GM23338 (cell line): ENCODE data around the gene SLC5A12. TPM values are rescaled to one million over a fixed set of nuclear protein-coding genes. Genes with fewer than 3 reads are reported as not detected.

ENCODE experiments used
- ATAC-seq: fragments of 200-7000 bp; cut with Tn5 transposase; 3 replicates; pipeline ENCODE4 v1.9.1; 2020
- DNase-seq: peaks from one replicate; pipeline ENCODE4 v3.0.0-alpha.2; 2015; ENCODE audit warnings: low spot score
- H2AFZ ChIP-seq: fragments of 200-600 bp; sonication (generic); 2 replicates; pipeline ENCODE4 v1.8.0; 2016; ENCODE audit warnings: antibody characterized with exemption, mild to moderate bottlenecking, moderate library complexity
- H3F3A ChIP-seq: fragments of 200-600 bp; sonication (generic); replicated peaks from 2 replicates; pipeline ENCODE4 v1.8.0; 2017; ENCODE audit warnings: antibody characterized with exemption, mixed run types, low read depth
- H3K27ac ChIP-seq: fragments of 200-600 bp; sonication (generic); 2 replicates; pipeline ENCODE4 v1.6.1; 2016; ENCODE audit warnings: low read depth
- H3K27me3 ChIP-seq: fragments of 200-600 bp; sonication (generic); 2 replicates; pipeline ENCODE4 v1.8.0; 2016; ENCODE audit warnings: mild to moderate bottlenecking, mixed run types, moderate library complexity; ENCODE audit not compliant: insufficient read depth
- H3K36me3 ChIP-seq: fragments of 200-600 bp; sonication (generic); 2 replicates; pipeline ENCODE4 v1.8.0; 2016; ENCODE audit warnings: mild to moderate bottlenecking; ENCODE audit not compliant: insufficient read depth
- H3K4me1 ChIP-seq: fragments of 200-600 bp; sonication (generic); 2 replicates; pipeline ENCODE4 v1.8.0; 2016; ENCODE audit warnings: mild to moderate bottlenecking, moderate library complexity; ENCODE audit not compliant: insufficient read depth
- H3K4me2 ChIP-seq: fragments of 200-600 bp; sonication (generic); 2 replicates; pipeline ENCODE4 v1.7.1; 2017; ENCODE audit warnings: mixed run types
- H3K4me3 ChIP-seq: fragments of 200-600 bp; sonication (generic); 2 replicates; pipeline ENCODE4 v1.6.1; 2016; ENCODE audit warnings: mixed run types
- H3K79me2 ChIP-seq: fragments of 200-600 bp; sonication (generic); replicated peaks from 2 replicates; pipeline ENCODE4 v1.8.0; 2017; ENCODE audit warnings: mild to moderate bottlenecking; ENCODE audit not compliant: insufficient read depth
- H3K9me2 ChIP-seq: fragments of 200-600 bp; sonication (generic); 2 replicates; pipeline ENCODE4 v1.8.0; 2017; ENCODE audit not compliant: insufficient read depth
- H4K20me1 ChIP-seq: fragments of 200-600 bp; sonication (generic); replicated peaks from 2 replicates; pipeline ENCODE4 v1.8.0; 2017; ENCODE audit warnings: mild to moderate bottlenecking; ENCODE audit not compliant: insufficient read depth
- H3K27ac Mint-ChIP-seq: 2 replicates; pipeline ENCODE4 v1.8.0; 2020; ENCODE audit warnings: inconsistent platforms, mild to moderate bottlenecking, moderate library complexity, mixed read lengths
- H3K27me3 Mint-ChIP-seq: 3 replicates; pipeline ENCODE4 v1.8.0; 2022; ENCODE audit warnings: low read depth, mild to moderate bottlenecking, moderate library complexity, mixed read lengths, inconsistent platforms; ENCODE audit not compliant: insufficient read depth, poor library complexity
- H3K36me3 Mint-ChIP-seq: 3 replicates; pipeline ENCODE4 v1.8.0; 2021; ENCODE audit warnings: low read depth, mild to moderate bottlenecking, inconsistent platforms, moderate library complexity, mixed read lengths
- H3K4me1 Mint-ChIP-seq: 3 replicates; pipeline ENCODE4 v1.8.0; 2020; ENCODE audit warnings: mild to moderate bottlenecking, inconsistent platforms, mixed read lengths
- H3K4me3 Mint-ChIP-seq: 3 replicates; pipeline ENCODE4 v1.8.0; 2021; ENCODE audit warnings: moderate library complexity, mild to moderate bottlenecking, inconsistent platforms, mixed read lengths
- H3K9me3 Mint-ChIP-seq: 3 replicates; pipeline ENCODE4 v1.8.0; 2020; ENCODE audit warnings: moderate library complexity, mild to moderate bottlenecking, inconsistent platforms, mixed read lengths
- CREB1 ChIP-seq: fragments of 250-450 bp; sonication (Bioruptor Pico); IDR thresholded peaks from 2 replicates; pipeline ENCODE4 v1.5.0; 2020; ENCODE audit warnings: low read depth, mild to moderate bottlenecking, moderate library complexity
- EZH2phosphoT487 ChIP-seq: fragments of 200-600 bp; sonication (generic); IDR thresholded peaks from one replicate; pipeline ENCODE4 v1.8.1; 2018; ENCODE audit warnings: antibody characterized with exemption; ENCODE audit not compliant: unreplicated experiment
- NANOG ChIP-seq: IDR thresholded peaks from 2 replicates; pipeline ENCODE4 v1.6.1; 2016; ENCODE audit warnings: antibody characterized with exemption, borderline replicate concordance
- STAT1 ChIP-seq: IDR thresholded peaks from one replicate; pipeline ENCODE4 v1.6.1; 2016; ENCODE audit warnings: antibody characterized with exemption; ENCODE audit not compliant: unreplicated experiment
- ZNF114 ChIP-seq: fragments of 250-450 bp; sonication (Bioruptor Pico); IDR thresholded peaks from 2 replicates; pipeline ENCODE4 v1.5.0; 2020; ENCODE audit warnings: mild to moderate bottlenecking, moderate library complexity
- ZNF331 ChIP-seq: fragments of 250-450 bp; sonication (Bioruptor Pico); IDR thresholded peaks from 2 replicates; pipeline ENCODE4 v1.5.0; 2020; ENCODE audit warnings: low read depth, mild to moderate bottlenecking, moderate library complexity
- ZNF462 ChIP-seq: fragments of 250-450 bp; sonication (Bioruptor Pico); IDR thresholded peaks from 2 replicates; pipeline ENCODE4 v1.5.0; 2020; ENCODE audit warnings: mild to moderate bottlenecking, moderate library complexity
- polyA plus RNA-seq: library from polyadenylated mRNA; unstranded; fragments of >200 nt; fragmentation: Nextera tagmentation; extraction: Ambion mirVana; gene quantifications from 2 replicates; pipeline ENCODE4 v1.2.1, GENCODE V29; 2016
- total RNA-seq: library from RNA; depleted of rRNA; stranded (reverse); fragments of >200 nt; shearing (Covaris generic); gene quantifications from 2 replicates; pipeline ENCODE4 v1.2.3, GENCODE V29; 2014
- TF ChIP-seq, protein P1 (sequence below): IDR thresholded peaks from 2 replicates; pipeline ENCODE4 v1.6.1; 2016; ENCODE audit warnings: antibody characterized with exemption

SLC5A12 gene
- total and polyA plus RNA-seq, 2 experiments from 2014 or later, result 0.60 to 1.4 TPM

DNA sequence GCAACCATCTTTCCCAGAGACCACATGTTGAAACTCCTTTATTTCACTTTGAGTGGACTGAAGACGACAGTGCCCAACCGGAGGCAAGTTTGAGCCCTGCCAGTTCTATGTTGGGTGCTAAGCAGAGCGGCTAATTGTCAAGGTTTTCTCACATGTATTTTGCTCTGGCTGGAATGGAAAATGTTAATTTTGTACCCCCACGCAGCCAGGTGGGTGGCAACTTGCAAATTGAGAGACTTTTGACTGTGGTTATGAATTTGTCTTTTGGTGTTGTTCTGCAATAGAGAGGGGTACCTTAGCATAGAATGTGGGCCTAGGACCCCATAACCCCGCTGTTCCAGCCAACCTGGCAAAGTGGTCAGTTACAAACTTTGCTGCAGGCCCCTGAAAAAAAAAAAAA is 42.5 kb upstream of the SLC5A12 start:
- Histone ChIP-seq H4K20me1 (no peaks in the 10 kb centered on the region; the same call in 1 of the 2 replicates), H3K79me2 (no peaks in the 10 kb centered on the region), H3K9me2 (peaks cover 9% of the 10 kb centered on the region), H3K27ac (no peak overlapping the region), H3K36me3 (no peaks in the 10 kb centered on the region), H3K4me3 (no peak overlapping the region), H2AFZ (no peak overlapping the region), H3K4me1 (peaks cover 9% of the 10 kb centered on the region), H3F3A (no peaks in the 10 kb centered on the region), H3K4me2 (no peak overlapping the region), H3K27me3 (no peaks in the 10 kb centered on the region)
- Mint-ChIP-seq H3K4me3 (no peak overlapping the region), H3K27me3 (peaks cover 2% of the 10 kb centered on the region), H3K36me3 (no peaks in the 10 kb centered on the region; the same call in 2 of the 3 replicates), H3K9me3 (no peaks in the 10 kb centered on the region), H3K27ac (no peak overlapping the region), H3K4me1 (peaks cover 16% of the 10 kb centered on the region)
- TF ChIP-seq NANOG, result no peak
- DNase-seq, result no peak
- ATAC-seq, result no peak

DNA sequence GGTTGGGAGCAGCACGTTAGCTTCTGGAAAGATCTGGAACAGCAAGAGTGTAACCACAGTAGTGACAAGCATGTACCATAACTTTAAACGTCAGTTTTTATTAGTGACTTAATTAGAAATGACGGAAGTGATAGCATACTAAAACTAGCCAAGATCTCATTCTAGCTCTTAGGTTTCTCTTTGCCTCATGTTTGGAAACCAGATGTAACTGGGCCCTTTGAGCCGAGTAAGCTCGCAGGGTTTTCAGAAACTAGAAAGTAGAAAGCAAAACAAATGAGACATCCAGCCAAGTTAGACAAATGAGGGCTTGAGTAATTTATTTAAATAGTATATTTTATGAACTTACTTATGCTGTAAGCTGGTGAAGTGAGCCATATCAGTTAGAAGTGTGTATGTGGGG is 40.2 kb upstream of the SLC5A12 start:
- H3K4me1 Mint-ChIP-seq, result peaks cover 7% of the 10 kb centered on the region; the same call in 2 of the 3 replicates
- no peaks in the 10 kb centered on the region for H3K27me3 Mint-ChIP-seq
- H3K36me3 Mint-ChIP-seq, result no peaks in the 10 kb centered on the region

More for the DNA sequence above, 40.2 kb upstream of the SLC5A12 start:
- Histone ChIP-seq H3K27ac (no peak overlapping the region), H3K36me3 (no peaks in the 10 kb centered on the region), H3K4me2 (no peak overlapping the region), H3F3A (no peaks in the 10 kb centered on the region), H3K79me2 (no peaks in the 10 kb centered on the region), H3K4me1 (no peaks in the 10 kb centered on the region), H3K4me3 (no peak overlapping the region), H3K9me2 (no peaks in the 10 kb centered on the region), H3K27me3 (no peaks in the 10 kb centered on the region), H4K20me1 (no peaks in the 10 kb centered on the region; the same call in 1 of the 2 replicates), H2AFZ (no peak overlapping the region)
- ATAC-seq (no peak), DNase-seq (no peak)
- no peak overlapping the region for H3K4me3 Mint-ChIP-seq
- no peak overlapping the region for H3K27ac Mint-ChIP-seq
- H3K9me3 Mint-ChIP-seq, result no peaks in the 10 kb centered on the region
- TF ChIP-seq EZH2phosphoT487, result no peak
- no peak for TF ChIP-seq ZNF114
- no peak for TF ChIP-seq ZNF331 (CRISPR knock-in tag)
- no peak for TF ChIP-seq ZNF462 (CRISPR knock-in tag)
- TF ChIP-seq NANOG, result no peak
- TF ChIP-seq, protein P1, sequence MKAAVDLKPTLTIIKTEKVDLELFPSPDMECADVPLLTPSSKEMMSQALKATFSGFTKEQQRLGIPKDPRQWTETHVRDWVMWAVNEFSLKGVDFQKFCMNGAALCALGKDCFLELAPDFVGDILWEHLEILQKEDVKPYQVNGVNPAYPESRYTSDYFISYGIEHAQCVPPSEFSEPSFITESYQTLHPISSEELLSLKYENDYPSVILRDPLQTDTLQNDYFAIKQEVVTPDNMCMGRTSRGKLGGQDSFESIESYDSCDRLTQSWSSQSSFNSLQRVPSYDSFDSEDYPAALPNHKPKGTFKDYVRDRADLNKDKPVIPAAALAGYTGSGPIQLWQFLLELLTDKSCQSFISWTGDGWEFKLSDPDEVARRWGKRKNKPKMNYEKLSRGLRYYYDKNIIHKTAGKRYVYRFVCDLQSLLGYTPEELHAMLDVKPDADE, result no peak
- TF ChIP-seq CREB1 (CRISPR knock-in tag), result no peak
- TF ChIP-seq STAT1, result no peak
